PC-9 (cell line): ENCODE data around the gene CNNM2.

Experiments
- EZH2 ChIP-seq: fragments of 200-600 bp; sonication (generic); IDR thresholded peaks from 2 replicates; pipeline ENCODE4 v1.8.0; 2017; ENCODE audit warnings: antibody characterized with exemption, low read depth
- TF ChIP-seq, protein P1 (sequence below): fragments of 200-600 bp; sonication (generic); conservative IDR thresholded peaks from 2 replicates; pipeline ENCODE4 v1.6.1; 2017; ENCODE audit warnings: mixed run types, antibody characterized with exemption, mild to moderate bottlenecking, moderate library complexity

DNA sequence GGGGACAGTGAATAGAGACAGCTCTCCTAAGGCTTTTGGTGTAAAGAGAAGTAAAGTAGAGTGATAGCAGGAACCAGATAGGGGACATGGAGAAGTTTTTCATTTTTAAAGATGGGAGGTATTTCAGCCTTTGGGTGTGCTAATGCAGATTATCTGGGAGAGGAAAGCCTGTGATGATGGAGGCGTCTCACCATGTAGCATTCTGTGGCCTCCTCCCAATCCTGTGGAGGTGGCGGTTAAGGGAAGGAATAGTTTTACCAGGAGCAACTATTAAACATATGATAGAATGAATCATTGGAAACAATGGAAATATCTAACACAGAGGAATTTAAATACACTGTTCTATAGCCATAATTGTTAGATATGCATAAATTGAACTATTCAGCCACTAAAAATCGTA, 101.3 kb downstream of the CNNM2 start:
- TF ChIP-seq, protein P1, sequence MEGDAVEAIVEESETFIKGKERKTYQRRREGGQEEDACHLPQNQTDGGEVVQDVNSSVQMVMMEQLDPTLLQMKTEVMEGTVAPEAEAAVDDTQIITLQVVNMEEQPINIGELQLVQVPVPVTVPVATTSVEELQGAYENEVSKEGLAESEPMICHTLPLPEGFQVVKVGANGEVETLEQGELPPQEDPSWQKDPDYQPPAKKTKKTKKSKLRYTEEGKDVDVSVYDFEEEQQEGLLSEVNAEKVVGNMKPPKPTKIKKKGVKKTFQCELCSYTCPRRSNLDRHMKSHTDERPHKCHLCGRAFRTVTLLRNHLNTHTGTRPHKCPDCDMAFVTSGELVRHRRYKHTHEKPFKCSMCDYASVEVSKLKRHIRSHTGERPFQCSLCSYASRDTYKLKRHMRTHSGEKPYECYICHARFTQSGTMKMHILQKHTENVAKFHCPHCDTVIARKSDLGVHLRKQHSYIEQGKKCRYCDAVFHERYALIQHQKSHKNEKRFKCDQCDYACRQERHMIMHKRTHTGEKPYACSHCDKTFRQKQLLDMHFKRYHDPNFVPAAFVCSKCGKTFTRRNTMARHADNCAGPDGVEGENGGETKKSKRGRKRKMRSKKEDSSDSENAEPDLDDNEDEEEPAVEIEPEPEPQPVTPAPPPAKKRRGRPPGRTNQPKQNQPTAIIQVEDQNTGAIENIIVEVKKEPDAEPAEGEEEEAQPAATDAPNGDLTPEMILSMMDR, result no peak
- TF ChIP-seq EZH2, result no peak
